Fibroblast of the conjunctiva (primary cell): ENCODE results near the gene SHC1.

Experiments
- DNase-seq: peaks from one replicate; pipeline ENCODE4 v3.0.0-alpha.2; 2010; ENCODE audit warnings: low read depth

SHC1 gene, protein sequence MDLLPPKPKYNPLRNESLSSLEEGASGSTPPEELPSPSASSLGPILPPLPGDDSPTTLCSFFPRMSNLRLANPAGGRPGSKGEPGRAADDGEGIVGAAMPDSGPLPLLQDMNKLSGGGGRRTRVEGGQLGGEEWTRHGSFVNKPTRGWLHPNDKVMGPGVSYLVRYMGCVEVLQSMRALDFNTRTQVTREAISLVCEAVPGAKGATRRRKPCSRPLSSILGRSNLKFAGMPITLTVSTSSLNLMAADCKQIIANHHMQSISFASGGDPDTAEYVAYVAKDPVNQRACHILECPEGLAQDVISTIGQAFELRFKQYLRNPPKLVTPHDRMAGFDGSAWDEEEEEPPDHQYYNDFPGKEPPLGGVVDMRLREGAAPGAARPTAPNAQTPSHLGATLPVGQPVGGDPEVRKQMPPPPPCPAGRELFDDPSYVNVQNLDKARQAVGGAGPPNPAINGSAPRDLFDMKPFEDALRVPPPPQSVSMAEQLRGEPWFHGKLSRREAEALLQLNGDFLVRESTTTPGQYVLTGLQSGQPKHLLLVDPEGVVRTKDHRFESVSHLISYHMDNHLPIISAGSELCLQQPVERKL

DNA sequence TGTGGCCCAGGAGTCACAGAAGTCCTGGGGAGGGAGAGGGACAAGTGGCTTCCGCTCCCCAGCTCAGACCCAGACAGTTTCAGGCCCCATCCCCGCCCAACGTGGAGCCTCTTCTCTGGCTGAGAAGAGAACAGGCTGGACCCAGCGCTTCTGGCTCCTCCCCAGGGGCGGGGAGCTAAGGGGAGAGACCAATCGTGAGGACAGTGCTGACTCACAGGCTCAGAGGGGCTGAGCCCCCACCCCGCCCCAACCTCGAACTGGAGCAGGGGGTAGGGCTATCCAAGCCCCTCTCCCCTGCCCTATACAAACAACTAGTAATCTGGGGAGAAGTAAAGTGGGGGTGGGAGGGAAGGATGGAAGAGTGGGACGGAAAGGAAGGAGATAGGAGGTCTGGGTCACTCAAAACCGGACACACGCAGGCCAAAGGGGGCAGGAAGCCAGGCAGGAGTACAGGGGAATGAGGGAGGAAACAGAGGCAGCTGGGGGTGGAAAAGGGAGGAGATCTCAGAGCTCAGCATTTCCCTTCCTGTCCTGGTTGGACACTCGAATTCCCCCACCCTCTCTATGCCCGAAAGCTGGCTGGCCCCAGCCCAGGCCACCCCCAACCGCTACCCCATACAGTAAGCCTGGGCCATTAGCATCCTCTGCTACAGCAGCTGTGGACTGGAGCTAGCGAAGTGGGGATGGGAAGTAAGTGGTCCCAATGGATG is at the start of gene SHC1:
SHC1 (minus strand) TSS at position 117 of the 710 bp plus-strand sequence. CDS start 221 bp downstream, outside the sequence.
- peak; percentile 91 for DNase-seq

DNA sequence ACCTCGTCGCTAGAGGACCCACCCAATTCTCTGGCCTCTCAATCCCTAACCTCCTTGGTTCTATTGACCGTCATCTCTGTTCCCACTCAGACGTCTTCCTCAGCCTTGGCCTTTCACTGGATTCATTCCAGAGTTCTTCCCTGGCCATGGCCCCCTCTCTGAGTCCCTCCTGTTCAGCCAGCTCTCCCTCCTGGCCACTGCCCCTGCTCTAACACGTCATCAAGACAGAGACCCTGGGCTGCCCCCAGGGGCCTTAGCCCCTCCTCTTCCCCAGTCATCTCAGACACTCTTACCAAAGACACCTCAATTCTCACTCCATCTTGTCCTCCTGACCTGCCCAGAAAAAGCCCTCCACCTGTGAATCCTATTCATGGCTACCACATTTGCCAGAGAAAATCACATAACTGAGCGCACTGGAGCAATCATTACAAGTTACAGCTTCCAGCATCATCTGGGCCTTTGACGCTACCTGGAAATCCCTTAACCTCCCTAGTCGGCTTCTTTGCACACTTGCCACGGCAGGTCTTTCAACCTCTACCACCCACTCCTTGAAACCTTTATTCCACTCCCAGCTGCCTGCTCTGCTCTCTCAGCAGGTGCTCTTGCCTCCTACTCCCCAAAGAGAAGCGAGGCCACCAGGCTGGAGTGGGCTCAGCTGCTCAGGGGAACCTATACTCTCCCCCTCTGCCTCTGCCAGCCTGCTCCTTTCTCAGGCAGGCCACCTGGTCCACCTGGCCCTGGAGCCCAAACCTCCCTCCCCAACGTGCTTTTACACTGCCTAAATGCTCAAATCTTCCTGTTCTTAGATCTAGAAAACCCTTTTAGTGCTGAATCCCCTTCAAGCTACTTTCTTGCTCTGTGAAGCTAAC is 49.1 kb upstream of the SHC1 start:
- DNase-seq: no peak

DNA sequence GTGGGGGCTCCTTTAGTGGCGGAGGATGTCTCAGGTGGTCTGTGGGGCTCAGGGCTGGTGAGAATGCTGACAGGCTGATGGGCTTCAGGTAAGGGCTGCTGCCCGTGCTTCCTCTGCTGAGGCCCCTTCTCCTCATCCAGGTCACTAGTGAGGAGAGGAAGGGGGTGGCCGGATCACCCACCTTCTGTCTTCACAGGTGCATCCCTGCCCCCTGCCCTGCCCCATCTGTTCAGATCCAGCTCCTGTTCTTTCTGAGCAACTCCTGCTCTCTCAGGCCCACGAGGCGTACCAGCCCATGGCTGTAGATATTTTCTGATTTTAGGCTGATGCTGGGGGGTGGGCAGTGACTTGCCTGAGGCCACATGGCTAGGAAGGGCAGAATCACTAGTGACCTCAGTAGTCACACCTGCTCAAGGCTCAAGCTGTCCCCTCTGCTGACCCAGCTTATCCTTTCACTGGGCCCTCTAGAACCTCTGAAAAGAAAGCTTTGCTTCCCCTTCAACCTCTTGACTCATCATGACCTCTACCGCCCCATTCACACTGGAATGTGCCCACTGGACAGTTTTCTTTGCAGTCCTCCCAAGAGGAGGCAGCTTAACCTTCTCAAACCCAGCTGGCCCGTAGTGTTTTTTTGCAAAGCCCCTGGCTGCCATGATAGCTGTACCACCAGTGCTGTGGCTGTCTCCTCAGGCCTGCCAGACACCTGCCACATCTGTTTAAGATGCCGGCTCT is 48.2 kb upstream of the SHC1 start:
- no peak for DNase-seq

DNA sequence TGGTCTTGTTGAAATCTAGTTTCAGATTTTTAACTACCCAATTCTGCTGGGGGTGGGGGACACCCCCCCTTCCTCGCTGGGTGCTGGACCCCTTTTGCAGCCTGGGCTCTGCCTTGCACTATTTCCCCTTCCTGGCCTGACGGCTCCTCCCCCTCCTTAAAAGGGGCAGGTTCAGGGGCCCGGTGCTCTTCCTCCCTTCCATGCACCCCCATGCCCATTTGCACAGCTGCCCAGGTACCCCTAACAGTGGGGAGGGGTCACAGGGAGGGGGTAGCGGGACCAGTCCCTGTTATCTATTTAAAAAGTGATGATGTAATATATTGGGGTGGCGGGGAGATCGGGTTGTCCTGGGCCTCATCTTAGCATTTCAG is 47.4 kb upstream of the SHC1 start:
- DNase-seq: no peak

DNA sequence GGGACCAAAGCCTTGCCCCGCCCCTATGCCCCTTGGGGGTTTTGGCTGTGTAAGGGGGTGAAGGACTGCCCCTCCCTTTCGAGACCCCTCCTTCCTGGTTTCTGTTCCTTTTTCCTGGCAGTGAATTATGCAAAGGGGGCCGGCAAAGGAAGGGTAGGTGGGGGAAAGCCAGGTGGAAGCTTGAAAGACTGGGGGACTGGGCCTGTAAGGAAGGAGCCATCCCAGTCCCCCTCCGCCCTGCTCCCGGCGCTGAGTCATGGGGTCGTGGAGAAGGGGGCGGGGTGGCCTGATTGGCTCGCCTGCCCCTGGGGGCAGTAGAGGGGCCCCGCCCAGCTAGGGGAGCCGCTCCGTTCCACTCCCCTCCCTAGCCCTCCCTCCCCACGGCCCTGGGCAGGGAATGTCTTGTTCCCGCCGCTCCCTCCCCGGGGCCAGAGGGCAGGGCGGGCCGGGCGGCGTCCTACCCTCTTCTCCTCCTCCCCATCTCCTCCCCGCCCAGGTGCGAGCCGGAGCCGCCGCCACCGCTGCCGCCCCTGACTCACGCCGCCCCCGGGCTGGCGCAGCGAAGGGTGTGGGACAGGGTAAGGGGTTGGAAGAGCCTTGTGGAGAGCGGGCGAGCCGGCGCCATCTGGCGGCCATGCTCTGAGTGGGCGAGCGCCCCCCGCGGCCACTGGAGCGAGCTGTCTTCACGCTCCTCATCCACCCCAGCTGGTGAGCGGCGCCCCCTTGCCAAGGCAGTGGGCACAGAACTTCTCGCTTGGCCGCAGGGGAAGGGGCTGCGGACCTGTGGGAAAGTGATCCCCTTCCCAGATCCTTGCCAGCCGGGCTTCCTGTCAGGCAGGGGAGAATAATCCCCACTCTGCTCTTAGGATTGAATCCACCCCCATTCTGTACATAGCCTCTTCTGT is 46.7 kb upstream of the SHC1 start:
- peak; percentile 91 for DNase-seq

DNA sequence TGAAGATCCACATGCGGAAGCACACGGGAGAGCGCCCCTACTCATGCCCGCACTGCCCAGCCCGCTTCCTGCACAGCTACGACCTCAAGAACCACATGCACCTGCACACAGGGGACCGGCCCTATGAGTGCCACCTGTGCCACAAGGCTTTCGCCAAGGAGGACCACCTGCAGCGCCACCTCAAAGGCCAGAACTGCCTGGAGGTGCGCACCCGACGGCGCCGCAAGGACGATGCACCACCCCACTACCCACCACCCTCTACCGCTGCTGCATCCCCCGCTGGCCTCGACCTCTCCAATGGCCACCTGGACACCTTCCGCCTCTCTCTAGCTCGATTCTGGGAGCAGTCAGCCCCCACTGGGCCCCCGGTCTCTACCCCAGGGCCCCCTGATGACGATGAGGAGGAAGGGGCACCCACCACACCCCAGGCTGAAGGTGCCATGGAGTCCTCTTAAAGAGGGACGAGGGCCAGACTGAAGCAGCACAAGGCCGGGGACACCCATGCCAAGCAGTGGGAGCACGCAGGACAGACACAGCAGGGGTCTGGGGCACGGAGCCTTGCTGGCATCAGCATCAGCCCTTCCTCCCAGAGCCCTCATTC is 45.8 kb upstream of the SHC1 start:
- no peak for DNase-seq

DNA sequence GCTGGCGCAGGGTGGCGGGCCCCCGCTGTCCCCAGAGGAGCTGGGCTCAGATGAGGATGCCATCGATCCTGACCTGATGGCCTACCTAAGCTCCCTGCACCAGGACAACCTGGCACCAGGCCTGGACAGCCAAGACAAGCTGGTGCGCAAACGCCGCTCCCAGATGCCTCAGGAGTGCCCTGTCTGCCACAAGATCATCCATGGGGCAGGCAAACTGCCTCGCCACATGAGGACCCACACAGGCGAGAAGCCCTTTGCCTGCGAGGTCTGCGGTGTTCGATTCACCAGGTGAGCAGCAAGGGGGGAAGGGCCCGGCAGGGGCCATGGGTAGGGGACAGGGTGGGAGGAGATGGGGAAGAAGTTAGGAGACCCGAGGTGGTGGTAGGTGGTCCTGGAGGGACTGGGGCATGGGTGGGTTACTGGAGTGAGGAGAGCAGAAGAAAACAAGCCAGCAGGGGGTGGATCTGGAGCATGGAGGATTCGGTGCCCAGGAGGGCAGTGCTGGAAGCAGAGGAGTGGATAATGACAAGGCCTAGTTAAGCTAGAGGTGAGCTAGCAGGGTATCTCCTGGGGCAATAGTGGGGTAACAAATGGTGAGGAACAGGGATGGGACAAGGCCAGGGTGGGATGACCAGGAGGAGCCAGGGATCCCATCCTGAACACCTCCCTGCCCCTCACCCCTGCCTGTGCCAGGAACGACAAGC is 45.1 kb upstream of the SHC1 start:
- DNase-seq: no peak

DNA sequence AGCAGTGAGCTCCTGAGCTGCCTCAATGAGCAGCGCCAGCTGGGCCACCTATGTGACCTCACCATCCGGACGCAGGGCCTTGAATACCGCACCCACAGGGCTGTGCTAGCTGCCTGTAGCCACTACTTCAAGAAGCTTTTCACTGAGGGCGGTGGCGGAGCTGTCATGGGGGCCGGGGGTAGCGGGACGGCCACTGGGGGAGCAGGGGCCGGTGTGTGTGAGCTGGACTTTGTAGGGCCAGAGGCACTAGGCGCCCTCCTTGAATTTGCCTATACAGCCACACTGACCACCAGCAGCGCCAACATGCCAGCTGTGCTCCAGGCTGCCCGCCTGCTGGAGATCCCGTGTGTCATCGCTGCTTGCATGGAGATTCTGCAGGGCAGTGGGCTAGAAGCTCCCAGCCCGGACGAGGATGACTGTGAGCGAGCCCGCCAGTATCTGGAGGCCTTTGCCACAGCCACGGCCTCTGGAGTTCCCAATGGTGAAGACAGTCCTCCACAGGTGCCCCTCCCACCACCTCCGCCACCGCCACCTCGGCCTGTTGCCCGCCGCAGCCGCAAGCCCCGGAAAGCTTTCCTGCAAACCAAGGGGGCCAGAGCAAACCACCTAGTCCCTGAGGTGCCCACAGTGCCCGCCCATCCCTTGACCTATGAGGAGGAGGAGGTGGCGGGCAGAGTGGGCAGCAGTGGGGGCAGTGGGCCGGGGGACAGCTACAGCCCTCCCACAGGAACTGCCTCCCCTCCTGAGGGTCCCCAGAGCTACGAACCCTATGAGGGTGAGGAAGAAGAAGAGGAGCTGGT is 44.4 kb upstream of the SHC1 start:
- DNase-seq: no peak

DNA sequence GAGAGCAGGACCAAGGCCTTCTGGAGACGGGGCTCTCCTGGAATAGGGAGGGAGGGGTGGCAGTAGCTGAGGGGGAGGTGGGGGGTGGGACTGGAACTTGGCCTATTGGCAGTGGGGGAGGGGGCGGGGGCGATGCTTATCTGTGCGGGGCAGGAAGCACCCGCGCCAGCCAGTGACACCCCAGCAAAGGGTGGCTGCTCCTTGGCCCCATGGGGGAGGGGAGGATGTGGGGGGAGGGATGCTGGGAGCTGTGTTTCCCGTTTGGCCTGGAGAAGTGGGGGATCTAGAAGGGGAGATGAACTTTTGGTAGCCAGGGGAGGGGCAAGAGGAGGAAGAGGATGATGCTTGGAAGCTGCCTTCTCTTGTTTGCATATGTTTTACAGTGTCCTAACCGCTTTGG is 43.1 kb upstream of the SHC1 start:
- no peak for DNase-seq

DNA sequence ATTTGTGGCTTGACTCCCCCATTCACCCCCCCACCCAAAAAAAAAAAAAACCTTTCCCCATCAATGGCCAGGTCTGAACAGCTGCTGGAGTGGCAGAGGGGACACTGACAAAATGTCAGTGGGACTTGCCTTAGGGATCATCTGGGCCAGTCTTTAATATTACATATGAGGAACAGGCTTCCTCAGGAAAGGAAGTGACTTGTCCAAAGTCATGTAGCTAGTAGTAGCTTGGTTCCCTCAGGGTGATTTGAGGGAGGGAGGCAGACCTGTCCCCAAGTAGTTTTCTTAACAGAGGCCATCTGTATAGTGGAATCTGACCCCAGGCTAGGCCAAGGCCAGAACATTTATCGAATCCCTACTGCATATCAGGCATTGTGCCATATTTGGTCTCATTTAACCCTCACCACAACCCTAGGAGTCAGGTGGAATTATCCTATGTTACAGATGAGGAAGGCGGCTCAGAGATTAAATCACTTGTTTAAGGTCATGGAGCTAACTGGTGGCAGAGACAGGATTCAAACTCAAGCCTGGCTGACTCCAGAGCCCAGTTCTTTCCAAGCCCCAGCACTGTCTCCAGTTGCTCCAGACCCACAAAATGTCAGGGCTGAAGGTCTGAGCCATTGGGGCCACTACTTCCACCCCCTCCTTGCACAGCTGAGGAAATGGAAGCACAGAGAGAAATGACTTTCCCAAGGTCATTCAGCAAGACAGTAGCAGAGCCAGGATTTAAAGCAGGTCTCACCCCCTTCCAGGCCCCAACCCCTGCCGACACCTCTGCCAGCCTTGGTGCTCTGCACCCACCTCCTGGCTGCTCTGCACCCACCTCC is 42.4 kb upstream of the SHC1 start:
- no peak for DNase-seq

DNA sequence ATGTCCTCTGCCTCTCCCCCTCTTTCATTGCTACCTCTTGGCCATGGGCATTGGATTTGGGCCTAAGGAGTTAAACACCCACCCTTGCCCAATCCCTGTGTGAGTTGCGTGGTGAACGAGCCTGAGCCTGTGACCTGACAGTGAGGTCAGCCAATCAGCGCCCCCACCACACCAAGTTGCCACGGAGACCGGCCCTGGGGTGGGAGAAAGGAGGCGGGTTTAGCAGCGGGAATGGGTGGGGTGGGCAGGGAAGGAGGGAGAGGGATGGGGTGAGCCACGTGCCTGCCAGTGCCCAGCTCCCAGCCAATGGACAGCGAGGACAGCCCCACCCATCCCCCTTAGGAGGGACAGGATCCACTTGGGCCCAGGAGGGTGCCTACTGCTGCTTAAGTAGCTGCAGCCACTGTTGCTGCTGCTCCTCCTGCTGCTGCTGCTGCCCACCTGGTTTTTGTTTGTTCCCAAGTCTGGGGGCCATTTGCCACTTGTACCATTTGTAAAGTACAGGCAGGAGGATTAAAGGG is 41.5 kb upstream of the SHC1 start:
- DNase-seq: peak; percentile 77

DNA sequence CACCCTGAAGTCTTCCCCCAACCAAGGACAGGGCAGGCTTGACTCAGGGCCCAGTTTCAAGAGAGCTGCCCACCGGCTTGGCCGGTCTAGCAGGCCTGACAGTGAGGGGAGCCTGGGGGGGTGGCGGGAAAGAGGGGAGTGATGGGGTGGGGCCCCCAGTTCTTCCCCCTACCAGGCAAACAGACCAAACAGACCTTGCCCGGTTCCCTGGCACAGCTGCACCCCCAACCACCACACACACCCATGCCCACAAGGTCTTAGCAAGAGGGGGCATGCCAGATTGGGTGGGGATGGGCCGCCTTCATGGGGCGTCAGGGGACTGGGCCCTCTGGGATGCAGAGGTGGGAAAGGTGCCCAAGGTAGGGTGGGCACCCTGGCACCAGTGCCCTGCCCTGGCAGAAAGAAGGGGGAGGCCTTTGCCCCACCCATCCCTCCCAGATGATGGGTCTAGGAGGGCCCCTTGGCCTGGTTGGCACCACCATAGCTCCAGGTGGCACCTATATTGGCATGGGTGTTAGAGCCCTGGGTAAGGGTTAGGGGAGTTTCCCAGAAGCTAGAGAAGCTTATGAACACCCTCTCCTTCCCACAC is 41.0 kb upstream of the SHC1 start:
- DNase-seq: no peak

DNA sequence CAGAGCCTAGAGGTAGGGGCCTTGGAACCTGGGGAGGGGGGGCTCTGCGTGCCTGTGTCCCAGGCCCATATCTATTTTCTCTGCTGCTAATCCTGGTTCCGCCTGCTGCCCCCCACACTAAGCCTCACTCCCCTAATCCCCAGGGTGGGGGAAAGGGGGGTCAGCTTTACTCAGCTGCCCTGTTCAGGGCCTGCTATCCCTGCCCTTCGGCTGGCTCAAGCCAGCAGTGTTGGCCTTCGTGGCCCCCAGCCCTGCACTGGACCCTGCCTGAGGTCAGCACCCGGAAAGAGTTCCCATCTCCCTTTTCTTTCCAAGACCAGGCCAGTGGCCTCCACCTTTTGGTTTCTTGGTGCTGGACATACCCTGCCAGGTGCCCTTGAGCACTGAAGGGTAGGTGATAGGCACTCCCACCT is 40.5 kb upstream of the SHC1 start:
- DNase-seq: no peak

DNA sequence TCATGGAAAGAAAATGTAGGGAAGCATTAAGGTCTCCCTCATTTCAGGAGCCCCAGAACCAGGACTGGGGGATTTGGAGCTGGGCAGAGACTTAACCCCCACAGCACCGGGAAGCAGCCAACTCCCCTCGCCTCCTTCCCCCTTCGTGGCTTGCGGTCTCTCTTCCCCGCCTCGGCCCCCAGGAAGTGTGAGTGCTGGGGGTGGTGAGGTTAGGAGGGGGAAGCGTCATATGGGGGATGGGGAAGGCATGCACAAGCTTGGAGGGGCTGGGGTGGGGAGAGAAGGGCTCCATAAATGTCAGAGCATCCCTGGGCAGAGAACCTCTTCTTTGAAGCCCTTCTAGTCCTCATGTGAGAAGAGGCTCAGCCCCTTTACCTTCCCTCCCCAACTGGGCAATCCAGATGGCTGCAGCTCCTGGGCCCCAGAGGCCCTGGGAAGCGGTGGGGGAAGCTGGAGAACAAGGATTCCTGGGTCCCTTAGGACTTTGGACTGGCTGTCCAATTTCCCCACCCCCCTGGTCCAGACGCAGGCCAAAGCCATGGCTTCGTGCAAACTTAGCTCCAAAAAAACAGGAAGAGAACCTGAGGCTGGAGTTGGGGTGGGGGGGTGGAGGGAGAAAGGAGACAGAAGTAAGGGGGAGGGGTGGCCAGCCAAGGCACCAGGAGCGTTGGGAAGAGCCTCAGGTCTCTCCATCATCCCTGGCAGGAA is 39.8 kb upstream of the SHC1 start:
- no peak for DNase-seq

DNA sequence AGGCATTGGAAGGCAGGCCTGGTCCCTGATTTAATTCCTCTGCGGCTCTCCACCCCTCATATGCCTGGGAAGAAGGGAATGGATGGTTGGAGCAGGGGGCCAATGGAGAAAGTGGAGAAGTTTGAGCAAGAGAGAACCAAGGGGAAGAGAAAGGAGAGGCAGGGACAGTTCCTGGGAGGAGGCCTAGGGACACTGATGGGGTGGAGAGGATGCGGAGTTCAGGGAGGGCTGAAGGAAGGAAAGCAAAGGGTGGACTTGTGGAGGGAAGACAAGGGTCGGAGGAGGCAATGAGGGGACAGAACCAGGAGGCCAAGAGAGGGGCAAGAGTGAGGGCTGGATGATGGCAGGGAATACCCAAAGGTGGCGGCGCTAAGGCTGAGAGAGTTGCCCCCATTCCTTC is 39.2 kb upstream of the SHC1 start:
- no peak for DNase-seq

DNA sequence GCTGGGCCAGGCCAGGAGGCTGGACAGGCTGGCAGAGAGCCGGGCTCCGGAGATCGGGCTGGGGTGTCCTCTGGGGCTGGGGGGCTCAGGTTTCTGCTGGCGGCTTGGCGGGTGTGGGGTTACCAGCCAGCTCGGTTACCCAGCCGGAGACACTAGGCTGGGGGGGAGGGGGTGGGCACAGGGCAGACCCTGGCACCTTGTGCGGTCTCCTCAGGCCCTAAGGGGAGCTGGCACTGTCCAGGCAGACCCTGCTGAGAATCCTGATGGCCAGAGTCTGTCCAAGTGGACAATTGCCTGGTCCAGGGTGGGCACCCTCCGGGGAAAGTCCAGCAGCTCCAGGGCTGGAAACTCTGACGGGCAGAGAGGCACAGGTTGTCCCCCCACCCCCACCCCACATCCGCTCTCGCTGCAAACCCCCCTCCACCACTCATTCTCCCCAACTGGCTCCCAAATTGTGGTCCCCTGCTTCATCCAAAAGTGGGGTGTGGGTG is 38.7 kb upstream of the SHC1 start:
- no peak for DNase-seq
